ENCODE measurements around the gene MOG. TPM values are rescaled to one million over a fixed set of nuclear protein-coding genes. Genes with fewer than 3 reads are reported as not detected.
A peak's percentile ranks its signal among the peaks of the same experiment; 100 is the strongest.

The MOG gene
- total RNA-seq (2014; rRNA removed; shearing (Covaris generic)) (0.74 and 2.5 TPM in 2 replicates), polyA plus RNA-seq (2016; fragmentation: Nextera tagmentation; extraction: Ambion mirVana) (0.49 and 0.55 TPM in 2 replicates)
- long read RNA-seq = 0 reads

GRCh38 chr6:29656798-29657197, at the start of gene MOG:
Gene MOG, plus strand, starts transcription at chr6:29657092. Its CDS starts 118 bp downstream, at chr6:29657210.
- Histone ChIP-seq H3K4me2 (no peak within 1 kb of the TSS), H3K79me2 (replicated peaks; ENCODE audit: insufficient read depth) (no peaks in the 10 kb centered on the region), H2AFZ (peak within 1 kb of the TSS; percentile 16; the same call in 1 of the 2 replicates), H3F3A (replicated peaks; ENCODE audit: low read depth) (peaks cover 3% of the 10 kb centered on the region; the same call in 1 of the 2 replicates), H3K4me1 (ENCODE audit: insufficient read depth) (peaks cover 10% of the 10 kb centered on the region), H4K20me1 (replicated peaks; ENCODE audit: insufficient read depth) (no peaks in the 10 kb centered on the region), H3K9me2 (ENCODE audit: insufficient read depth) (no peaks in the 10 kb centered on the region), H3K4me3 (no peak within 1 kb of the TSS), H3K27ac (ENCODE audit: low read depth) (no peak within 1 kb of the TSS), H3K27me3 (ENCODE audit: insufficient read depth) (no peaks in the 10 kb centered on the region), H3K36me3 (ENCODE audit: insufficient read depth) (no peaks in the 10 kb centered on the region)
- peaks cover 34% of the 10 kb centered on the region for H3K4me1 Mint-ChIP-seq
- no peak for ATAC-seq
- DNase-seq (ENCODE audit: low spot score) = no peak
- H3K9me3 Mint-ChIP-seq = no peaks in the 10 kb centered on the region
- H3K27ac Mint-ChIP-seq = no peak within 1 kb of the TSS
- peaks cover 6% of the 10 kb centered on the region for H3K27me3 Mint-ChIP-seq (ENCODE audit: insufficient read depth, low read depth, poor library complexity)
- no peak for TF ChIP-seq REST (IDR thresholded peaks at IDR 0.05; ENCODE audit: unreplicated experiment)
- TF ChIP-seq STAT1 (IDR thresholded peaks at IDR 0.05; ENCODE audit: unreplicated experiment) = no peak
- TF ChIP-seq, protein P1, sequence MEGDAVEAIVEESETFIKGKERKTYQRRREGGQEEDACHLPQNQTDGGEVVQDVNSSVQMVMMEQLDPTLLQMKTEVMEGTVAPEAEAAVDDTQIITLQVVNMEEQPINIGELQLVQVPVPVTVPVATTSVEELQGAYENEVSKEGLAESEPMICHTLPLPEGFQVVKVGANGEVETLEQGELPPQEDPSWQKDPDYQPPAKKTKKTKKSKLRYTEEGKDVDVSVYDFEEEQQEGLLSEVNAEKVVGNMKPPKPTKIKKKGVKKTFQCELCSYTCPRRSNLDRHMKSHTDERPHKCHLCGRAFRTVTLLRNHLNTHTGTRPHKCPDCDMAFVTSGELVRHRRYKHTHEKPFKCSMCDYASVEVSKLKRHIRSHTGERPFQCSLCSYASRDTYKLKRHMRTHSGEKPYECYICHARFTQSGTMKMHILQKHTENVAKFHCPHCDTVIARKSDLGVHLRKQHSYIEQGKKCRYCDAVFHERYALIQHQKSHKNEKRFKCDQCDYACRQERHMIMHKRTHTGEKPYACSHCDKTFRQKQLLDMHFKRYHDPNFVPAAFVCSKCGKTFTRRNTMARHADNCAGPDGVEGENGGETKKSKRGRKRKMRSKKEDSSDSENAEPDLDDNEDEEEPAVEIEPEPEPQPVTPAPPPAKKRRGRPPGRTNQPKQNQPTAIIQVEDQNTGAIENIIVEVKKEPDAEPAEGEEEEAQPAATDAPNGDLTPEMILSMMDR (conservative IDR thresholded peaks at IDR 0.05; ENCODE audit: low read depth in 2 of 2) = no peak
- TF ChIP-seq POLR2AphosphoS5 (IDR thresholded peaks at IDR 0.05; ENCODE audit: low read depth) = no peak
- no peak for TF ChIP-seq ZNF114 (CRISPR knock-in tag; IDR thresholded peaks at IDR 0.05)
- TF ChIP-seq EZH2phosphoT487 (IDR thresholded peaks at IDR 0.05; ENCODE audit: unreplicated experiment) = no peak
- TF ChIP-seq ETS1 (IDR thresholded peaks at IDR 0.05) = no peak
- TF ChIP-seq, protein P2, sequence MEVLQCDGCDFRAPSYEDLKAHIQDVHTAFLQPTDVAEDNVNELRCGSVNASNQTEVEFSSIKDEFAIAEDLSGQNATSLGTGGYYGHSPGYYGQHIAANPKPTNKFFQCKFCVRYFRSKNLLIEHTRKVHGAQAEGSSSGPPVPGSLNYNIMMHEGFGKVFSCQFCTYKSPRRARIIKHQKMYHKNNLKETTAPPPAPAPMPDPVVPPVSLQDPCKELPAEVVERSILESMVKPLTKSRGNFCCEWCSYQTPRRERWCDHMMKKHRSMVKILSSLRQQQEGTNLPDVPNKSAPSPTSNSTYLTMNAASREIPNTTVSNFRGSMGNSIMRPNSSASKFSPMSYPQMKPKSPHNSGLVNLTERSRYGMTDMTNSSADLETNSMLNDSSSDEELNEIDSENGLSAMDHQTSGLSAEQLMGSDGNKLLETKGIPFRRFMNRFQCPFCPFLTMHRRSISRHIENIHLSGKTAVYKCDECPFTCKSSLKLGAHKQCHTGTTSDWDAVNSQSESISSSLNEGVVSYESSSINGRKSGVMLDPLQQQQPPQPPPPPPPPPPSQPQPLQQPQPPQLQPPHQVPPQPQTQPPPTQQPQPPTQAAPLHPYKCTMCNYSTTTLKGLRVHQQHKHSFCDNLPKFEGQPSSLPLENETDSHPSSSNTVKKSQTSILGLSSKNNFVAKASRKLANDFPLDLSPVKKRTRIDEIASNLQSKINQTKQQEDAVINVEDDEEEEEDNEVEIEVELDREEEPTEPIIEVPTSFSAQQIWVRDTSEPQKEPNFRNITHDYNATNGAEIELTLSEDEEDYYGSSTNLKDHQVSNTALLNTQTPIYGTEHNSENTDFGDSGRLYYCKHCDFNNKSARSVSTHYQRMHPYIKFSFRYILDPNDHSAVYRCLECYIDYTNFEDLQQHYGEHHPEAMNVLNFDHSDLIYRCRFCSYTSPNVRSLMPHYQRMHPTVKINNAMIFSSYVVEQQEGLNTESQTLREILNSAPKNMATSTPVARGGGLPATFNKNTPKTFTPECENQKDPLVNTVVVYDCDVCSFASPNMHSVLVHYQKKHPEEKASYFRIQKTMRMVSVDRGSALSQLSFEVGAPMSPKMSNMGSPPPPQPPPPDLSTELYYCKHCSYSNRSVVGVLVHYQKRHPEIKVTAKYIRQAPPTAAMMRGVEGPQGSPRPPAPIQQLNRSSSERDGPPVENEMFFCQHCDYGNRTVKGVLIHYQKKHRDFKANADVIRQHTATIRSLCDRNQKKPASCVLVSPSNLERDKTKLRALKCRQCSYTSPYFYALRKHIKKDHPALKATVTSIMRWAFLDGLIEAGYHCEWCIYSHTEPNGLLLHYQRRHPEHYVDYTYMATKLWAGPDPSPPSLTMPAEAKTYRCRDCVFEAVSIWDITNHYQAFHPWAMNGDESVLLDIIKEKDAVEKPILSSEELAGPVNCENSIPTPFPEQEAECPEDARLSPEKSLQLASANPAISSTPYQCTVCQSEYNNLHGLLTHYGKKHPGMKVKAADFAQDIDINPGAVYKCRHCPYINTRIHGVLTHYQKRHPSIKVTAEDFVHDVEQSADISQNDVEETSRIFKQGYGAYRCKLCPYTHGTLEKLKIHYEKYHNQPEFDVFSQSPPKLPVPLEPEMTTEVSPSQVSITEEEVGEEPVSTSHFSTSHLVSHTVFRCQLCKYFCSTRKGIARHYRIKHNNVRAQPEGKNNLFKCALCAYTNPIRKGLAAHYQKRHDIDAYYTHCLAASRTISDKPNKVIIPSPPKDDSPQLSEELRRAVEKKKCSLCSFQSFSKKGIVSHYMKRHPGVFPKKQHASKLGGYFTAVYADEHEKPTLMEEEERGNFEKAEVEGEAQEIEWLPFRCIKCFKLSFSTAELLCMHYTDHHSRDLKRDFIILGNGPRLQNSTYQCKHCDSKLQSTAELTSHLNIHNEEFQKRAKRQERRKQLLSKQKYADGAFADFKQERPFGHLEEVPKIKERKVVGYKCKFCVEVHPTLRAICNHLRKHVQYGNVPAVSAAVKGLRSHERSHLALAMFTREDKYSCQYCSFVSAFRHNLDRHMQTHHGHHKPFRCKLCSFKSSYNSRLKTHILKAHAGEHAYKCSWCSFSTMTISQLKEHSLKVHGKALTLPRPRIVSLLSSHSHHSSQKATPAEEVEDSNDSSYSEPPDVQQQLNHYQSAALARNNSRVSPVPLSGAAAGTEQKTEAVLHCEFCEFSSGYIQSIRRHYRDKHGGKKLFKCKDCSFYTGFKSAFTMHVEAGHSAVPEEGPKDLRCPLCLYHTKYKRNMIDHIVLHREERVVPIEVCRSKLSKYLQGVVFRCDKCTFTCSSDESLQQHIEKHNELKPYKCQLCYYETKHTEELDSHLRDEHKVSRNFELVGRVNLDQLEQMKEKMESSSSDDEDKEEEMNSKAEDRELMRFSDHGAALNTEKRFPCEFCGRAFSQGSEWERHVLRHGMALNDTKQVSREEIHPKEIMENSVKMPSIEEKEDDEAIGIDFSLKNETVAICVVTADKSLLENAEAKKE (CRISPR knock-in tag; IDR thresholded peaks at IDR 0.05) = no peak
- no peak for TF ChIP-seq ZNF331 (CRISPR knock-in tag; IDR thresholded peaks at IDR 0.05; ENCODE audit: low read depth)
- no peak for TF ChIP-seq EZH2 (IDR thresholded peaks at IDR 0.05; ENCODE audit: low read depth, unreplicated experiment)
- no peak for TF ChIP-seq NANOG (IDR thresholded peaks at IDR 0.05; ENCODE audit: borderline replicate concordance)
- no peak for TF ChIP-seq JUNB (IDR thresholded peaks at IDR 0.05; ENCODE audit: unreplicated experiment)
- no peak for TF ChIP-seq CREB1 (CRISPR knock-in tag; IDR thresholded peaks at IDR 0.05; ENCODE audit: low read depth)
- peaks cover 4% of the 10 kb centered on the region; the same call in 1 of the 3 replicates for H3K36me3 Mint-ChIP-seq (ENCODE audit: low read depth)
- H3K4me3 Mint-ChIP-seq = no peak within 1 kb of the TSS
